ENCODE measurements around the gene UTP14C. TPM values are rescaled to one million over a fixed set of nuclear protein-coding genes. Genes with fewer than 3 reads are reported as not detected.
A peak's percentile ranks its signal among the peaks of the same experiment; 100 is the strongest.
"Not testable (repeated sequence)": the region's sequence is repeated elsewhere in the genome, so short reads cannot be mapped to it uniquely, and the experiment has no call there.

Gene UTP14C
- total and polyA plus RNA-seq, 8 donors, result 16.9 to 33.4 (median 31.5) TPM

- Histone ChIP-seq H3K4me3 (no peak overlapping the region), H3K9me3 (no peaks in the 10 kb centered on the region), H3K27ac (no peak overlapping the region), H3K36me3 (no peaks in the 10 kb centered on the region), H3K4me1 (no peaks in the 10 kb centered on the region), H3K27me3 (no peaks in the 10 kb centered on the region)
- no peak for TF ChIP-seq CTCF (IDR thresholded peaks at IDR 0.05)
- ATAC-seq, result no peak
- intact Hi-C loops (cut with DNase I), result no loop called here
- peak in 1 of 4 donors; percentile 68 for DNase-seq
Measured at GRCh38 chr13:51978796-51979556, 45.5 kb upstream of the UTP14C start.

- no peak overlapping the region for H3K27ac ChIP-seq
- H3K27me3 ChIP-seq, result no peaks in the 10 kb centered on the region
- no peaks in the 10 kb centered on the region for H3K4me1 ChIP-seq
- no peaks in the 10 kb centered on the region for H3K9me3 ChIP-seq
- H3K4me3 ChIP-seq, result no peak overlapping the region
- ATAC-seq, result no peak
- H3K36me3 ChIP-seq, result no peaks in the 10 kb centered on the region
- TF ChIP-seq CTCF (IDR thresholded peaks at IDR 0.05), result no peak
- DNase-seq, result no peak
- intact Hi-C loops (cut with DNase I), result no loop called here
Measured at GRCh38 chr13:51980908-51981307, 43.6 kb upstream of the UTP14C start.

GRCh38 chr13:51981355-51981754 is 43.1 kb upstream of the UTP14C start:
- no peak for TF ChIP-seq CTCF (IDR thresholded peaks at IDR 0.05)
- H3K9me3 ChIP-seq, result no peaks in the 10 kb centered on the region
- intact Hi-C loops (cut with DNase I), result no loop called here

GRCh38 chr13:51983292-51983691 is 41.2 kb upstream of the UTP14C start:
- H3K27ac ChIP-seq; DNase-seq; intact Hi-C loops (cut with DNase I); H3K4me3 ChIP-seq; H3K4me1 ChIP-seq; ATAC-seq; H3K9me3 ChIP-seq; H3K27me3 ChIP-seq; H3K36me3 ChIP-seq: not testable (repeated sequence)

More at GRCh38 chr13:51981355-51981754, 43.1 kb upstream of the UTP14C start:
- H3K27me3 ChIP-seq, result no peaks in the 10 kb centered on the region
- DNase-seq, result no peak
- H3K36me3 ChIP-seq, result no peaks in the 10 kb centered on the region
- H3K4me3 ChIP-seq, result no peak overlapping the region
- no peak overlapping the region for H3K27ac ChIP-seq
- no peak for ATAC-seq
- no peaks in the 10 kb centered on the region for H3K4me1 ChIP-seq

- H3K4me1 ChIP-seq; H3K9me3 ChIP-seq; H3K36me3 ChIP-seq; H3K4me3 ChIP-seq; ATAC-seq; H3K27ac ChIP-seq; H3K27me3 ChIP-seq; intact Hi-C loops (cut with DNase I); DNase-seq: not testable (repeated sequence)
Measured at GRCh38 chr13:51984904-51985303, 39.6 kb upstream of the UTP14C start.

- no peaks in the 10 kb centered on the region for H3K4me1 ChIP-seq
- H3K36me3 ChIP-seq, result no peaks in the 10 kb centered on the region
- no peak for TF ChIP-seq CTCF (IDR thresholded peaks at IDR 0.05)
- intact Hi-C loops (cut with DNase I), result no loop called here
- H3K27ac ChIP-seq, result no peak overlapping the region
- DNase-seq (no peak), ATAC-seq (no peak)
- H3K9me3 ChIP-seq, result no peaks in the 10 kb centered on the region
- H3K27me3 ChIP-seq, result no peaks in the 10 kb centered on the region
- no peak overlapping the region for H3K4me3 ChIP-seq
Measured at GRCh38 chr13:51988988-51989618, 35.4 kb upstream of the UTP14C start.
